ACHN (cell line): ENCODE measurements around the gene FRMD8.

Source experiments
- DNase-seq: peaks from one replicate; pipeline ENCODE4 v3.0.0-alpha.2; 2015
- in situ Hi-C: cut with HindIII; loops from 2 replicates; pipeline ENCODE4 v1.10.0; 2017; ENCODE audit warnings: low sequenced_read_pairs, low pct_ligation_motif_present, low pct_unique_long_range_greater_than_20kb

Gene FRMD8

GRCh38 chr11:65386307-65387140, at the start of gene FRMD8:
FRMD8 (plus strand) TSS chr11:65386637; CDS start chr11:65387037, 400 bp downstream.
- DNase-seq: peak; percentile 77
- in situ Hi-C loops: no loop called here

- in situ Hi-C loops: no loop called here
- DNase-seq: no peak
Measured at GRCh38 chr11:65338676-65339075, 47.8 kb upstream of the FRMD8 start.

GRCh38 chr11:65340226-65340625, 46.2 kb upstream of the FRMD8 start:
- in situ Hi-C loops: no loop called here
- no peak for DNase-seq

GRCh38 chr11:65341856-65342255, 44.6 kb upstream of the FRMD8 start:
- in situ Hi-C loops: no loop called here
- DNase-seq: no peak

- in situ Hi-C loops: no loop called here
Measured at GRCh38 chr11:65351511-65351910, 34.9 kb upstream of the FRMD8 start.

GRCh38 chr11:65352783-65353182, 33.7 kb upstream of the FRMD8 start:
- in situ Hi-C loops: no loop called here
- peak; percentile 15 for DNase-seq

More at GRCh38 chr11:65351511-65351910, 34.9 kb upstream of the FRMD8 start:
- no peak for DNase-seq

GRCh38 chr11:65353376-65353775, 33.1 kb upstream of the FRMD8 start:
- in situ Hi-C loops: no loop called here
- no peak for DNase-seq

- no peak for DNase-seq
- in situ Hi-C loops: no loop called here
Measured at GRCh38 chr11:65353900-65354264, 32.6 kb upstream of the FRMD8 start.

GRCh38 chr11:65354265-65355012, 32.0 kb upstream of the FRMD8 start, which contains the start of gene TIGD3:
TIGD3 (plus strand) TSS chr11:65354751; CDS start chr11:65355809, 1,058 bp downstream.
- peak; percentile 93 for DNase-seq
- in situ Hi-C loops: no loop called here

- in situ Hi-C loops: no loop called here
- DNase-seq: peak; percentile 8
Measured at GRCh38 chr11:65355013-65355775, 31.2 kb upstream of the FRMD8 start.

GRCh38 chr11:65355776-65356393, 30.6 kb upstream of the FRMD8 start:
- DNase-seq: no peak
- in situ Hi-C loops: no loop called here

- DNase-seq: no peak
- in situ Hi-C loops: no loop called here
Measured at GRCh38 chr11:65356394-65356972, 30.0 kb upstream of the FRMD8 start.

GRCh38 chr11:65357856-65358356, 28.5 kb upstream of the FRMD8 start:
- in situ Hi-C loops: no loop called here
- DNase-seq: no peak

GRCh38 chr11:65362320-65362931, 24.0 kb upstream of the FRMD8 start:
- DNase-seq: no peak
- in situ Hi-C loops: no loop called here

GRCh38 chr11:65362966-65363365, 23.5 kb upstream of the FRMD8 start:
- in situ Hi-C loops: no loop called here
- DNase-seq: no peak

- in situ Hi-C loops: no loop called here
- DNase-seq: no peak
Measured at GRCh38 chr11:65363770-65364169, 22.7 kb upstream of the FRMD8 start.

- in situ Hi-C loops: no loop called here
Measured at GRCh38 chr11:65366340-65366773, 20.1 kb upstream of the FRMD8 start.

GRCh38 chr11:65370659-65371049, 15.8 kb upstream of the FRMD8 start:
- DNase-seq: no peak
- in situ Hi-C loops: no loop called here

More at GRCh38 chr11:65366340-65366773, 20.1 kb upstream of the FRMD8 start:
- peak; percentile 79 for DNase-seq
